Germinal center (tissue), 1 donor: ENCODE results near the gene PDGFD.
A peak's percentile ranks its signal among the peaks of the same experiment; 100 is the strongest.

ENCODE experiments used
- DNase-seq: peaks from one replicate; pipeline ENCODE4 v3.0.0; 2012; ENCODE audit warnings: mixed read lengths, low spot score

Gene PDGFD

GRCh38 chr11:103958475-103959215, 205.3 kb downstream of the PDGFD start:
- no peak for DNase-seq

DNA sequence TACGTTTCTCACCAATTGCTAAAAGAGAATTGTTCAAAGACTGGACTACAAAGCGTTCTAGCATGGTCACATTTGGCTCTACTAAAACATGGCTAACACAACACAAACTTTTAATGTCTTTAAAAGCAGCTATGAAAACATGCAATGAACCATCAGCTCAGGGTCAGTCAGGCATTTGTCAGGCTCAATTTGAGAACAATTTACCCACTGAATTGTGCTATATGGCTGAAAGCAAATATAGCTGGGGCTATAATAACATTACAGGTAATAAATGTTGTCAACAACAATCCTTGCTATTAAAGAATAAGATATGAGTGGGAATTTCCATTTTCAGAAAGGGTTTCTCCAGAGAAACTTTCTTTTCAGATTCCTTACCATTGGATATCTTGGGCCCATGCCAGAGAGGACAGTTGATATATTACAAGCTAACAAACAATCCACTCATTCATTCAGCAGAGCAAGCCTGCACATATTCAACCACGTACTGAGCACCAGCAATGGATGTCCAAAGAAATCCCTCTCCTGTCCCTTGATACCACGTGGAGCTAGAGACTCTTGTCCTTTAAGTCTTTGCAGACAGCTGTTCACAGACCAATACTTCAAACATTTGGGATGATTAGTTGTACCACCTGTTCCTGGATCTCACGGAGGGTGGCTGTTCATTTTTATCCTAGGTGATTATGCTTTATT, 210.0 kb downstream of the PDGFD start:
- no peak for DNase-seq

GRCh38 chr11:103949781-103950180, 214.2 kb downstream of the PDGFD start:
- DNase-seq: no peak

- no peak for DNase-seq
Observed at GRCh38 chr11:103948187-103948763, 215.7 kb downstream of the PDGFD start.

GRCh38 chr11:103947546-103947919, 216.4 kb downstream of the PDGFD start:
- DNase-seq: no peak

GRCh38 chr11:103946793-103947545, 217.0 kb downstream of the PDGFD start:
- no peak for DNase-seq

GRCh38 chr11:103944251-103944940, 219.6 kb downstream of the PDGFD start:
- no peak for DNase-seq

- no peak for DNase-seq
Observed at GRCh38 chr11:103942646-103943045, 221.3 kb downstream of the PDGFD start.

DNA sequence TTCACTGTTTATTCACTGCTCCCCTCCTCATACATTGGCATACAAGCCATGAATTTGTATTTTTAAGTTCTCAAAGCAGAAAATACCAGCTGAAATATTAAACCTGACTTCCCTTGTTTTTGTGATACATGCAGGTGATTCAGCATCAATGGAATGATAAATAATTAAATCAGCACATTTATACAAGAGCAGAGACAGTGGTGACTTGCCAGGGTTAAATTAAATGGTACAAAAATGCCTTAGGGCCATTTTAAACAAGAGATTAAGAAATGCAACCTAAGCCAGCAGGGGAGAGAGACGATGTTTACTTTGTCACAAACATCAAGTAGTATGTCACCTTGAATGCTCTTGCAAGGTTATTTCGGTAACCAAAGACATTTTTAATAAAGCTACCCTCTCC, 223.4 kb downstream of the PDGFD start:
- DNase-seq: no peak

- no peak for DNase-seq
Observed at GRCh38 chr11:103939694-103940093, 224.3 kb downstream of the PDGFD start.

DNA sequence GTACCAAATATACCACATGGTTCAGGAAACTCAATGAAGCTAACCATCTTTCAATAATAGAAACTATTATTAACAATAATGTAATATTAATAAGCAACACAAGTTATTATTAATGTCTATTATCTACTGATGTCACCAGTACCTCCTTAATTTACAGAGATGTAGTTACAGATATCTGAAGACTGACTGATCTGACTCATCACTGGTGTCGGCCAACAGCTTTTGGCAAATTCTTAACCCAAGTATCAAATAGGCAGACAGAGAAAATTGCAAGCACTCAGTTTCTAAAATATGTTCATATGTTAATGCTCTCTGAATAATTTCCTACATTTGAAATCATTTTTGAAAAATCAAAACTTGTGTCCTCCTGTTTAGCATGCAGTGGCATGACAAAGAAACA, 227.9 kb downstream of the PDGFD start:
- DNase-seq: no peak

- no peak for DNase-seq
Observed at GRCh38 chr11:103935219-103935618, 228.7 kb downstream of the PDGFD start.

- DNase-seq: peak; percentile 61
Observed at GRCh38 chr11:103929170-103929903, 234.6 kb downstream of the PDGFD start.

- DNase-seq: no peak
Observed at GRCh38 chr11:103928802-103929161, 235.2 kb downstream of the PDGFD start.

DNA sequence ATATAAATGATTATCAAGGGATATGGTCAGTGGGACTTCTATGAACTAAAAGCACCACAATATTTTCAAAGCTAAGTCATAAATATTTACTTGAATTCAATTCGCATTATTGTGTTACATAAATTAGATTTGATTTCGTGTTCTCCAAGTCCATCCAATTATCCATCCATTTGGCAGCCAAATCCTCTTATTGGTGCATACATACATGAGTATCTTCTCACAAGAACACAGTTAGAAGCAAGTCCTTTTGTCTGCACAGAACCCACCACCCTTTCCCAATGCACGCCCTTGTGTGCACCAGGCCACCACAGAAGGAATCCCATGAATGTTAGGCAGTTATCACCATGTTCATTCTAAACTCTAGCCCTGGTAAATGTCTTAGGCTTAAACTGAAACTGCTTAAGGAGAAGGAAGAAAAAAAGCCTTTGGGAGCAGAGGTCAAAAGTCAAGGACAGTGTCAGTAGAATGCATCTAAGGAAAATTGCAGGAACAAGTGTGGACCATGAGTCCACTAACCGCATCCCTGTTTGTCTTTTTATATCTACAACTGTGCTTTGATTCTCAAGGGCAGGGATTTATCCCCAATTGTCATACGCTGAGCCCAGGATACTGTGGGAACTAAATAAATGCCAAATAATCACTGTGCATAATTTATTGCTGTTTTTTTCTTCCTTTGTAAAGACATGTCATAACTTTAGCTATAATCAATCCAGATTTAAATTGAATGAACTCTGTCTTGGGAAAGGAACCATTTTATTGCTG, 235.7 kb downstream of the PDGFD start:
- DNase-seq: no peak

- no peak for DNase-seq
Observed at GRCh38 chr11:103927535-103927934, 236.4 kb downstream of the PDGFD start.

GRCh38 chr11:103926990-103927389, 237.0 kb downstream of the PDGFD start:
- no peak for DNase-seq

GRCh38 chr11:103924166-103925013, 239.6 kb downstream of the PDGFD start:
- no peak for DNase-seq

- no peak for DNase-seq
Observed at GRCh38 chr11:103923451-103923931, 240.5 kb downstream of the PDGFD start.

DNA sequence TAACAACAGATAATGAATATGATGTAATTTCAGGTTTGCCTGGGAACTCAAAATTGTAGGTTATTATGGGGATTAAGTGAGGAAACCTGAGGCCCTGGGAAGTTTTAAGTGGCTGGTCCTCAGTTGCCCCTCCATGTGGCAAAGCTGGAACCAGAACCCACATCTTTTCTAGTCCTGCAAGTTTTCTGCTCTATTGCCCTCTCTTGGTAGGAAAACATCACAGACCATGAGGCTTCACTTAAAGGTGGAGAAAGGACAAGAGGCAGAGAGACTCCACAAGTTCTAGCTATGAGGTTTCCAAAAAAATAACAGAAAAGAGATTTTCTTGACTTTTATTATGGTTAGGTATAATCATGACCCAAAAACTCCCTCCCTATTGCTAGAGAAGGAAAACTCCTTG, 243.0 kb downstream of the PDGFD start:
- DNase-seq: no peak
